ENCODE data around the gene ADAMTSL4.

GRCh38 chr1:150606463-150607142 is 57.4 kb downstream of the ADAMTSL4 start:
- TF ChIP-seq EP300 (IDR thresholded peaks at IDR 0.05) (no peak), CTCF (IDR thresholded peaks at IDR 0.05) (no peak), POLR2AphosphoS5 (IDR thresholded peaks at IDR 0.05) (no peak), POLR2A (IDR thresholded peaks at IDR 0.05) (no peak)
